Right lobe of liver (tissue), 4 donors: ENCODE data around the gene ANKRD65.

Experiments used
- CTCF ChIP-seq, 4 donors: fragments of 200-600 bp in 3 of 4; fragments of 450-650 bp in 1 of 4; IDR thresholded peaks; one replicate each; pipeline versions ENCODE4 v1.5.1 to v1.8.0; 2016 to 2022; ENCODE audit warnings: antibody characterized with exemption in 4 of 4, mild to moderate bottlenecking in 2 of 4
- POLR2A ChIP-seq: fragments of 450-650 bp; IDR thresholded peaks from one replicate; pipeline ENCODE4 v1.6.1; 2017; ENCODE audit warnings: antibody characterized with exemption, mild to moderate bottlenecking
- donor health status: DM: no; HTN: no; CAD: no.
- donor health status: DM: no; HTN: no; CAD: no.
- donor health status: DM: no; HTN: yes; CAD: no.

GRCh38 chr1:1436630-1437032 lies 15.6 kb upstream of the ANKRD65 start:
- TF ChIP-seq CTCF (IDR thresholded peaks at IDR 0.05): no peak
- TF ChIP-seq POLR2A: no peak
